IMR-90 (cell line): Measurements from ENCODE around the gene MARS1. TPM values are rescaled to one million over a fixed set of nuclear protein-coding genes. Genes with fewer than 3 reads are reported as not detected.
A peak's percentile ranks its signal among the peaks of the same experiment; 100 is the strongest.

Experiments
- ATAC-seq: fragments of 200-7000 bp; cut with Tn5 transposase; 2 replicates; pipeline ENCODE4 v1.9.1; 2020; ENCODE audit warnings: low read depth, mild to moderate bottlenecking, moderate library complexity
- BruUV-seq: library from RNA; stranded (reverse); fragments of 400-500 nt; replicated peaks from 2 replicates; lab custom pipeline; 2021; lab: Mats Ljungman, UMichigan
- CTCF ChIA-PET: fragments of 300-600 bp; formaldehyde crosslinking; extraction: SDS; loops from one replicate; lab custom pipeline; 2021; ENCODE audit warnings: antibody characterized with exemption; lab: Yijun Ruan, JAX
- POLR2A ChIA-PET: fragments of 300-600 bp; sonication (Branson Sonifier 250); formaldehyde crosslinking; loops from one replicate; lab custom pipeline; 2022; ENCODE audit warnings: antibody characterized with exemption; ENCODE audit not compliant: unreplicated experiment; lab: Charles Lee
- DNase-seq: peaks from one replicate; pipeline ENCODE4 v3.0.0; 2013
- H2AFZ ChIP-seq: replicated peaks from 2 replicates; pipeline ENCODE3; 2013; ENCODE audit warnings: low read length, mild to moderate bottlenecking; ENCODE audit not compliant: poor library complexity
- H2AK5ac ChIP-seq: 2 replicates; pipeline ENCODE4 v1.6.1; 2013; ENCODE audit warnings: low read depth, low read length, inconsistent platforms
- H2AK9ac ChIP-seq: replicated peaks from 2 replicates; pipeline ENCODE3; 2013; ENCODE audit warnings: mild to moderate bottlenecking, low read depth, low read length, moderate library complexity; ENCODE audit not compliant: poor library complexity
- H2BK120ac ChIP-seq: 2 replicates; pipeline ENCODE4 v1.6.1; 2013; ENCODE audit warnings: low read depth, low read length, inconsistent platforms
- H2BK15ac ChIP-seq: 3 replicates; pipeline ENCODE4 v1.6.1; 2013; ENCODE audit warnings: low read depth, low read length, inconsistent platforms
- H2BK20ac ChIP-seq: 2 replicates; pipeline ENCODE4 v1.6.1; 2013; ENCODE audit warnings: low read depth, mild to moderate bottlenecking, inconsistent platforms, low read length, moderate library complexity
- H2BK5ac ChIP-seq: 2 replicates; pipeline ENCODE4 v1.6.1; 2013; ENCODE audit warnings: mild to moderate bottlenecking, low read depth, low read length, inconsistent platforms; ENCODE audit not compliant: poor library complexity, severe bottlenecking
- H3K14ac ChIP-seq: replicated peaks from 2 replicates; pipeline ENCODE4 v1.6.1; 2013; ENCODE audit warnings: low read depth, low read length, inconsistent platforms
- H3K18ac ChIP-seq: 2 replicates; pipeline ENCODE4 v1.6.1; 2013; ENCODE audit warnings: low read depth, low read length, control low read depth
- H3K23ac ChIP-seq: 2 replicates; pipeline ENCODE4 v1.6.1; 2013; ENCODE audit warnings: low read depth, low read length, inconsistent platforms
- H3K27ac ChIP-seq: 2 replicates; pipeline ENCODE4 v1.5.1; 2013; ENCODE audit warnings: mild to moderate bottlenecking, control low read depth, low read length; ENCODE audit not compliant: insufficient read depth
- H3K27me3 ChIP-seq: 2 replicates; pipeline ENCODE4 v1.6.1; 2013; ENCODE audit warnings: low read length; ENCODE audit not compliant: control insufficient read depth, insufficient read depth
- H3K36me3 ChIP-seq: 2 replicates; pipeline ENCODE4 v1.6.1; 2013; ENCODE audit warnings: low read length, mixed read lengths; ENCODE audit not compliant: control insufficient read depth, insufficient read depth
- H3K4ac ChIP-seq: 2 replicates; pipeline ENCODE4 v1.6.1; 2013; ENCODE audit warnings: low read depth, low read length, inconsistent platforms
- H3K4me1 ChIP-seq: 2 replicates; pipeline ENCODE4 v1.6.1; 2013; ENCODE audit warnings: low read length, mixed read lengths; ENCODE audit not compliant: control insufficient read depth, insufficient read depth
- H3K4me2 ChIP-seq: 2 replicates; pipeline ENCODE4 v1.6.1; 2013; ENCODE audit warnings: low read depth, mild to moderate bottlenecking, control low read depth, low read length, moderate library complexity
- H3K4me3 ChIP-seq: 2 replicates; pipeline ENCODE4 v1.5.1; 2013; ENCODE audit warnings: low read depth, mild to moderate bottlenecking, control low read depth, low read length, moderate library complexity; ENCODE audit not compliant: insufficient read depth
- H3K56ac ChIP-seq: 2 replicates; pipeline ENCODE4 v1.6.1; 2013; ENCODE audit warnings: low read length, inconsistent platforms; ENCODE audit not compliant: insufficient read depth; ENCODE audit errors: extremely low read depth
- H3K79me1 ChIP-seq, 2 experiments: 2 replicates each; pipeline ENCODE4 v1.6.1; 2013; ENCODE audit warnings: low read length in 2 of 2, inconsistent platforms in 1 of 2, low read depth in 1 of 2
- H3K9ac ChIP-seq: 2 replicates; pipeline ENCODE4 v1.6.1; 2013; ENCODE audit warnings: low read depth, low read length, control low read depth
- H3K9me1 ChIP-seq: 2 replicates; pipeline ENCODE4 v1.6.1; 2013; ENCODE audit warnings: low read length, inconsistent platforms; ENCODE audit not compliant: insufficient read depth
- H3K9me3 ChIP-seq: 2 replicates; pipeline ENCODE4 v1.6.1; 2013; ENCODE audit warnings: low read length; ENCODE audit not compliant: control insufficient read depth, insufficient read depth
- H4K20me1 ChIP-seq: 2 replicates; pipeline ENCODE4 v1.6.1; 2013; ENCODE audit warnings: low read length, inconsistent platforms; ENCODE audit not compliant: insufficient read depth
- H4K5ac ChIP-seq: 2 replicates; pipeline ENCODE4 v1.6.1; 2013; ENCODE audit warnings: mild to moderate bottlenecking, low read depth, low read length, control low read depth
- H4K8ac ChIP-seq, 2 experiments: 2 replicates each; pipeline ENCODE4 v1.6.1; 2013; ENCODE audit warnings: low read depth in 2 of 2, low read length in 2 of 2, control low read depth in 1 of 2, inconsistent platforms in 1 of 2
- H4K91ac ChIP-seq: 2 replicates; pipeline ENCODE4 v1.6.1; 2013; ENCODE audit warnings: low read depth, low read length, inconsistent platforms; ENCODE audit not compliant: insufficient read depth
- CEBPB ChIP-seq: IDR thresholded peaks from 2 replicates; pipeline ENCODE4 v1.6.1; 2012; ENCODE audit warnings: low read depth, low read length, improper control_type of control experiment
- MAZ ChIP-seq: IDR thresholded peaks from 2 replicates; pipeline ENCODE4 v1.6.1; 2012; ENCODE audit warnings: low read depth, mild to moderate bottlenecking, low read length, improper control_type of control experiment, moderate library complexity, borderline replicate concordance
- RFX5 ChIP-seq: IDR thresholded peaks from 2 replicates; pipeline ENCODE4 v1.8.0; 2012; ENCODE audit warnings: low read depth, mild to moderate bottlenecking, low read length, moderate library complexity
- WGBS, 2 experiments: methylation state at CpG; one replicate each; pipeline versions ENCODE4 v1.1.5 to v1.1.7; 2013; ENCODE audit warnings: missing lambda C conversion rate in 2 of 2; ENCODE audit not compliant: insufficient read length in 1 of 2; ENCODE audit errors: extremely low coverage in 2 of 2; 5-methylcytosine and 5-hydroxymethylcytosine counted together
- dilution Hi-C: fragments of 300-500 bp; cut with HindIII; formaldehyde crosslinking; loops from one replicate; pipeline ENCODE4 v1.14.3; 2018; ENCODE audit warnings: low sequenced_read_pairs; ENCODE audit not compliant: unreplicated experiment
- in situ Hi-C: fragments of 300-500 bp; cut with MboI; formaldehyde crosslinking; loops from 3 replicates; pipeline ENCODE4 v1.14.3; 2019; ENCODE audit warnings: low sequenced_read_pairs, inconsistent platforms, mixed read lengths
- intact Hi-C: fragments of 100-400 bp; cut with micrococcal nuclease; formaldehyde crosslinking; loops from 2 replicates; pipeline ENCODE4 v1.10.0; 2022
- polyA plus RNA-seq, 3 experiments: library from polyadenylated mRNA; depleted of rRNA; stranded (reverse); fragments of >200 nt; gene quantifications; 2 replicates each; pipeline ENCODE4 v1.2.3, GENCODE V29; 2012; ENCODE audit warnings: low replicate concordance in 1 of 3
- total RNA-seq: library from RNA; depleted of rRNA; stranded (reverse); fragments of >200 nt; gene quantifications from 2 replicates; pipeline ENCODE4 v1.2.3, GENCODE V29; 2012
- TF ChIP-seq, protein P1 (sequence below): fragments of 150-350 bp; IDR thresholded peaks from 2 replicates; pipeline ENCODE4 v1.6.1; 2016; ENCODE audit warnings: low read depth, mild to moderate bottlenecking, low read length, moderate library complexity, borderline replicate concordance
- TF ChIP-seq, protein P2 (sequence below): fragments of 150-350 bp; IDR thresholded peaks from 2 replicates; pipeline ENCODE4 v1.6.1; 2017; ENCODE audit warnings: mild to moderate bottlenecking, antibody characterized with exemption, low read length, low read depth
- TF ChIP-seq, protein P3 (sequence below): conservative IDR thresholded peaks from 2 replicates; pipeline ENCODE4 v1.5.1; 2012; ENCODE audit warnings: mild to moderate bottlenecking, low read depth, low read length, improper control_type of control experiment

MARS1 gene
- total and polyA plus RNA-seq, 2 of the 4 experiments (the other 2 are of a cell fraction), result 156 to 164 TPM

DNA sequence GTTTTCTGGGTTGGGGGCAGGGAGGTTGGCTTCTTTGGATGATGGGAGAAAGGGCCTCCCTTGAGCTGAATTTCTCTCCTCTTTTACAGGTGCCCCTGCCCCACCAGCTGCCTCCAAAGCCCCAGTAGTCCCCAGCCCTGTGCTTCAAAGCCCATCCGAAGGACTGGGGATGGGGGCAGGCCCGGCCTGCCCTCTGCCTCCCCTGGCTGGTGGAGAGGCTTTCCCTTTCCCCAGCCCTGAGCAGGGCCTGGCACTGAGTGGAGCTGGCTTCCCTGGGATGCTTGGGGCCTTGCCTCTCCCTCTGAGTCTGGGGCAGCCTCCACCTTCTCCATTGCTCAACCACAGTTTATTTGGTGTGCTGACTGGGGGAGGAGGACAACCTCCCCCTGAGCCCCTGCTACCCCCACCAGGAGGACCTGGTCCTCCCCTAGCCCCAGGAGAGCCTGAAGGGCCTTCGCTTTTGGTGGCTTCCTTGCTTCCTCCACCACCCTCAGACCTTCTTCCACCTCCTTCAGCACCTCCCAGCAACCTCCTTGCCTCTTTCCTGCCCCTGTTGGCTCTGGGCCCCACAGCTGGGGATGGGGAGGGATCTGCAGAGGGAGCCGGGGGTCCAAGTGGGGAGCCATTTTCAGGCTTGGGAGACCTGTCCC is 38.7 kb downstream of the MARS1 start:
- H4K91ac ChIP-seq, result no peak overlapping the region
- no peak overlapping the region for H3K23ac ChIP-seq
- WGBS, 2 experiments, result no CpG with 5 or more reads among the region's 4 CpGs
- ATAC-seq (no peak), DNase-seq (no peak)
- peaks cover 16% of the 10 kb centered on the region for H3K4me1 ChIP-seq
- no peak for TF ChIP-seq RFX5
- no peak for TF ChIP-seq MAZ
- TF ChIP-seq, protein P1, sequence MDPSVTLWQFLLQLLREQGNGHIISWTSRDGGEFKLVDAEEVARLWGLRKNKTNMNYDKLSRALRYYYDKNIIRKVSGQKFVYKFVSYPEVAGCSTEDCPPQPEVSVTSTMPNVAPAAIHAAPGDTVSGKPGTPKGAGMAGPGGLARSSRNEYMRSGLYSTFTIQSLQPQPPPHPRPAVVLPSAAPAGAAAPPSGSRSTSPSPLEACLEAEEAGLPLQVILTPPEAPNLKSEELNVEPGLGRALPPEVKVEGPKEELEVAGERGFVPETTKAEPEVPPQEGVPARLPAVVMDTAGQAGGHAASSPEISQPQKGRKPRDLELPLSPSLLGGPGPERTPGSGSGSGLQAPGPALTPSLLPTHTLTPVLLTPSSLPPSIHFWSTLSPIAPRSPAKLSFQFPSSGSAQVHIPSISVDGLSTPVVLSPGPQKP, result no peak
- TF ChIP-seq CEBPB, result no peak
- TF ChIP-seq, protein P2, sequence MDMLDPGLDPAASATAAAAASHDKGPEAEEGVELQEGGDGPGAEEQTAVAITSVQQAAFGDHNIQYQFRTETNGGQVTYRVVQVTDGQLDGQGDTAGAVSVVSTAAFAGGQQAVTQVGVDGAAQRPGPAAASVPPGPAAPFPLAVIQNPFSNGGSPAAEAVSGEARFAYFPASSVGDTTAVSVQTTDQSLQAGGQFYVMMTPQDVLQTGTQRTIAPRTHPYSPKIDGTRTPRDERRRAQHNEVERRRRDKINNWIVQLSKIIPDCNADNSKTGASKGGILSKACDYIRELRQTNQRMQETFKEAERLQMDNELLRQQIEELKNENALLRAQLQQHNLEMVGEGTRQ, result no peak
- TF ChIP-seq, protein P3, sequence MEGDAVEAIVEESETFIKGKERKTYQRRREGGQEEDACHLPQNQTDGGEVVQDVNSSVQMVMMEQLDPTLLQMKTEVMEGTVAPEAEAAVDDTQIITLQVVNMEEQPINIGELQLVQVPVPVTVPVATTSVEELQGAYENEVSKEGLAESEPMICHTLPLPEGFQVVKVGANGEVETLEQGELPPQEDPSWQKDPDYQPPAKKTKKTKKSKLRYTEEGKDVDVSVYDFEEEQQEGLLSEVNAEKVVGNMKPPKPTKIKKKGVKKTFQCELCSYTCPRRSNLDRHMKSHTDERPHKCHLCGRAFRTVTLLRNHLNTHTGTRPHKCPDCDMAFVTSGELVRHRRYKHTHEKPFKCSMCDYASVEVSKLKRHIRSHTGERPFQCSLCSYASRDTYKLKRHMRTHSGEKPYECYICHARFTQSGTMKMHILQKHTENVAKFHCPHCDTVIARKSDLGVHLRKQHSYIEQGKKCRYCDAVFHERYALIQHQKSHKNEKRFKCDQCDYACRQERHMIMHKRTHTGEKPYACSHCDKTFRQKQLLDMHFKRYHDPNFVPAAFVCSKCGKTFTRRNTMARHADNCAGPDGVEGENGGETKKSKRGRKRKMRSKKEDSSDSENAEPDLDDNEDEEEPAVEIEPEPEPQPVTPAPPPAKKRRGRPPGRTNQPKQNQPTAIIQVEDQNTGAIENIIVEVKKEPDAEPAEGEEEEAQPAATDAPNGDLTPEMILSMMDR, result no peak
- H4K8ac ChIP-seq, result no peak overlapping the region
- no peak overlapping the region for H4K5ac ChIP-seq
- BruUV-seq, result TSS peak; percentile 27
- H3K27me3 ChIP-seq, result no peaks in the 10 kb centered on the region
- H2AK5ac ChIP-seq, result no peak overlapping the region
- H3K36me3 ChIP-seq, result peaks cover 62% of the 10 kb centered on the region
- H3K9me3 ChIP-seq, result no peaks in the 10 kb centered on the region
- no peak overlapping the region for H2BK15ac ChIP-seq
- ChIA-PET CTCF (no interaction called here), POLR2A (no interaction called here)
- no peak overlapping the region for H3K9ac ChIP-seq
- H3K14ac ChIP-seq, result no peak overlapping the region
- no peak overlapping the region for H2BK120ac ChIP-seq
- no peak overlapping the region for H3K56ac ChIP-seq
- H2BK5ac ChIP-seq, result no peak overlapping the region
- no peak overlapping the region for H3K27ac ChIP-seq
- peak overlapping the region; percentile 31 for H2AK9ac ChIP-seq
- dilution Hi-C loops, result no loop called here
- no peak overlapping the region for H3K4me3 ChIP-seq
- peaks cover 26% of the 10 kb centered on the region for H4K20me1 ChIP-seq
- intact Hi-C loops, result no loop called here
- H2BK20ac ChIP-seq, result no peak overlapping the region
- peaks cover 17 to 59% of the 10 kb centered on the region in 2 experiments for H3K79me1 ChIP-seq
- H3K9me1 ChIP-seq, result peaks cover 14% of the 10 kb centered on the region
- H3K18ac ChIP-seq, result no peak overlapping the region
- no peak overlapping the region for H2AFZ ChIP-seq
- H3K4ac ChIP-seq, result no peak overlapping the region
- in situ Hi-C loops, result no loop called here
- no peak overlapping the region for H3K4me2 ChIP-seq
